Kidney (tissue), 14 donors: ENCODE data around the gene DNAJB1. TPM values are rescaled to one million over a fixed set of nuclear protein-coding genes. Genes with fewer than 3 reads are reported as not detected.
A peak's percentile ranks its signal among the peaks of the same experiment; 100 is the strongest.
"Not testable (repeated sequence)": the region's sequence is repeated elsewhere in the genome, so short reads cannot be mapped to it uniquely, and the experiment has no call there.

Source experiments
- DNase-seq, 5 donors: peaks; one replicate each; pipeline ENCODE4 v3.0.0-alpha.2; 2013 to 2020
- FAIRE-seq: peaks from 2 replicates; lab custom pipeline; 2012; peaks lifted over from hg19 to GRCh38; lab: Jason Lieb, UNC
- H3K27ac ChIP-seq, 2 donors: one replicate each; pipeline ENCODE4 v1.7.0; 2013; ENCODE audit warnings: low read depth in 2 of 2, low read length in 2 of 2, inconsistent platforms in 1 of 2
- H3K27me3 ChIP-seq: one replicate; pipeline ENCODE4 v1.7.1; 2013; ENCODE audit warnings: low read length, inconsistent platforms; ENCODE audit not compliant: control insufficient read depth, insufficient read depth
- H3K36me3 ChIP-seq, 3 donors: one replicate each; pipeline versions ENCODE4 v1.7.0 to v1.7.1; 2013; ENCODE audit warnings: low read length in 3 of 3, control low read depth in 1 of 3, inconsistent platforms in 1 of 3; ENCODE audit not compliant: insufficient read depth in 3 of 3, control insufficient read depth in 2 of 3
- H3K4me1 ChIP-seq, 3 donors: one replicate each; pipeline versions ENCODE4 v1.7.0 to v1.7.1; 2013; ENCODE audit warnings: low read length in 3 of 3, inconsistent platforms in 1 of 3, low read depth in 1 of 3; ENCODE audit not compliant: control insufficient read depth in 2 of 3, insufficient read depth in 2 of 3
- H3K4me3 ChIP-seq, 3 donors: one replicate each; pipeline versions ENCODE4 v1.7.0 to v1.8.1; 2013; ENCODE audit warnings: low read length in 3 of 3, control low read depth in 1 of 3, inconsistent platforms in 1 of 3
- H3K9ac ChIP-seq, 3 donors: one replicate each; pipeline versions ENCODE4 v1.7.0 to v1.7.1; 2013; ENCODE audit warnings: low read length in 3 of 3, control low read depth in 1 of 3, inconsistent platforms in 1 of 3
- H3K9me3 ChIP-seq, 3 donors: one replicate each; pipeline versions ENCODE4 v1.7.0 to v1.7.1; 2013; ENCODE audit warnings: low read length in 3 of 3, control low read depth in 1 of 3, inconsistent platforms in 1 of 3; ENCODE audit not compliant: control insufficient read depth in 2 of 3, insufficient read depth in 1 of 3
- CTCF ChIP-seq: IDR thresholded peaks from 3 replicates; pipeline ENCODE4 v1.5.1; 2012; ENCODE audit warnings: mild to moderate bottlenecking, moderate library complexity, borderline replicate concordance; ENCODE audit not compliant: insufficient read depth; ENCODE audit errors: extremely low read depth
- intact Hi-C: fragments of 100-400 bp; cut with DNase I; formaldehyde crosslinking; loops from one replicate; pipeline ENCODE4 v1.11.1; 2022
- polyA plus RNA-seq: library from polyadenylated mRNA; stranded (reverse); fragments of 350-450 nt; fragmentation: Illumina TruSeq; extraction: RNeasy Lipid Tissue Mini Kit (QIAGEN cat#74804); gene quantifications from one replicate; pipeline ENCODE4 v1.2.3, GENCODE V29; 2014; ENCODE audit warnings: low read depth, low replicate concordance; ENCODE audit not compliant: insufficient read depth
- total RNA-seq: library from RNA; stranded (reverse); fragmentation: NEBNext Ultra II Directional; extraction: Animal tissue kit (Norgen Biotek cat#: 25700); gene quantifications from one replicate; pipeline ENCODE4 v1.2.1, GENCODE V29; 2021
- donor health status: control.
- donor health status: control.
- donor health status: control.
- donor health status: control.
- donor health status: control.
- donor health status: DM: yes; HTN: yes; CAD: no.
- donor health status: Normal renal cell carcinoma (clear cell type).

Gene DNAJB1
- total and polyA plus RNA-seq, 2 donors from 2014 or later: 77.9 to 122 TPM

GRCh38 chr19:14507704-14508542, 10.3 kb downstream of the DNAJB1 start:
- H3K9ac ChIP-seq: no peak overlapping the region
- H3K9me3 ChIP-seq: no peaks in the 10 kb centered on the region
- H3K36me3 ChIP-seq: no peaks in the 10 kb centered on the region
- FAIRE-seq (no peak), DNase-seq (no peak)
- no peak overlapping the region for H3K4me3 ChIP-seq
- TF ChIP-seq CTCF: no peak
- H3K27me3 ChIP-seq: no peaks in the 10 kb centered on the region
- H3K27ac ChIP-seq: no peak overlapping the region
- intact Hi-C loops: no loop called here
- H3K4me1 ChIP-seq: no peaks in the 10 kb centered on the region

- no peaks in the 10 kb centered on the region for H3K36me3 ChIP-seq
Observed at GRCh38 chr19:14505488-14506239, 12.5 kb downstream of the DNAJB1 start.

GRCh38 chr19:14504575-14504974, 13.6 kb downstream of the DNAJB1 start:
- H3K9me3 ChIP-seq, FAIRE-seq, H3K4me1 ChIP-seq, H3K27me3 ChIP-seq, H3K4me3 ChIP-seq, H3K9ac ChIP-seq, H3K27ac ChIP-seq, DNase-seq, intact Hi-C loops, H3K36me3 ChIP-seq: not testable (repeated sequence)

More at GRCh38 chr19:14505488-14506239, 12.5 kb downstream of the DNAJB1 start:
- Histone ChIP-seq H3K4me3 (no peak overlapping the region), H3K4me1 (no peaks in the 10 kb centered on the region), H3K27ac (no peak overlapping the region), H3K27me3 (no peaks in the 10 kb centered on the region), H3K9me3 (no peaks in the 10 kb centered on the region), H3K9ac (no peak overlapping the region)
- TF ChIP-seq CTCF: peak; percentile 67
- FAIRE-seq: no peak
- intact Hi-C loops: no loop called here
- DNase-seq: peak; percentile 71 to 85 (median 76)

- H3K4me3 ChIP-seq: no peak overlapping the region
- TF ChIP-seq CTCF: no peak
- intact Hi-C loops: no loop called here
- no peaks in the 10 kb centered on the region for H3K9me3 ChIP-seq
- no peaks in the 10 kb centered on the region for H3K27me3 ChIP-seq
- no peak overlapping the region for H3K9ac ChIP-seq
- no peak for FAIRE-seq
- H3K36me3 ChIP-seq: no peaks in the 10 kb centered on the region
- DNase-seq: no peak
- H3K27ac ChIP-seq: no peak overlapping the region
- no peaks in the 10 kb centered on the region for H3K4me1 ChIP-seq
Observed at GRCh38 chr19:14503285-14503684, 14.9 kb downstream of the DNAJB1 start.
